Neuronal stem cell (in vitro differentiated cells): Measurements from ENCODE around the gene PPARG.

Experiments used
- DNase-seq: peaks from one replicate; pipeline ENCODE4 v3.0.0-alpha.2; 2013; ENCODE audit warnings: low spot score
- H2AFZ ChIP-seq: one replicate; pipeline ENCODE4 v1.6.1; 2013; ENCODE audit warnings: mild to moderate bottlenecking, low read length, inconsistent platforms
- H2AK5ac ChIP-seq: 2 replicates; pipeline ENCODE4 v1.6.1; 2013; ENCODE audit warnings: low read depth, mild to moderate bottlenecking, inconsistent platforms, low read length, moderate library complexity, mixed read lengths
- H2BK120ac ChIP-seq: 2 replicates; pipeline ENCODE4 v1.6.1; 2013; ENCODE audit warnings: low read depth, mild to moderate bottlenecking, inconsistent platforms, low read length, moderate library complexity, mixed read lengths
- H2BK12ac ChIP-seq: one replicate; pipeline ENCODE4 v1.6.1; 2013; ENCODE audit warnings: low read length, inconsistent platforms
- H2BK15ac ChIP-seq: 2 replicates; pipeline ENCODE4 v1.6.1; 2013; ENCODE audit warnings: mild to moderate bottlenecking, low read length, inconsistent platforms, mixed read lengths
- H2BK5ac ChIP-seq: one replicate; pipeline ENCODE4 v1.6.1; 2013; ENCODE audit warnings: inconsistent platforms, mild to moderate bottlenecking, low read length, moderate library complexity
- H3K14ac ChIP-seq: one replicate; pipeline ENCODE4 v1.6.1; 2013; ENCODE audit warnings: low read length, inconsistent platforms
- H3K18ac ChIP-seq: 2 replicates; pipeline ENCODE4 v1.6.1; 2013; ENCODE audit warnings: low read length, inconsistent platforms
- H3K23ac ChIP-seq: 2 replicates; pipeline ENCODE4 v1.6.1; 2013; ENCODE audit warnings: low read depth, mild to moderate bottlenecking, mixed read lengths, low read length, inconsistent platforms; ENCODE audit not compliant: poor library complexity
- H3K27ac ChIP-seq: replicated peaks from 3 replicates; pipeline ENCODE4 v1.5.1; 2013; ENCODE audit warnings: low read length, inconsistent platforms
- H3K27me3 ChIP-seq, 3 experiments: 2 replicates each; pipeline ENCODE4 v1.6.1; 2013; ENCODE audit warnings: low read length in 3 of 3, mild to moderate bottlenecking in 2 of 3, inconsistent platforms in 1 of 3, low read depth in 1 of 3, mixed read lengths in 1 of 3, moderate library complexity in 1 of 3; ENCODE audit not compliant: control insufficient read depth in 3 of 3, insufficient read depth in 3 of 3
- H3K36me3 ChIP-seq, 2 donors: replicated peaks in 1 of 2; 2 replicates each; pipeline ENCODE4 v1.6.1; 2013; ENCODE audit warnings: low read length in 2 of 2; ENCODE audit not compliant: control insufficient read depth in 2 of 2, insufficient read depth in 2 of 2
- H3K4ac ChIP-seq: 2 replicates; pipeline ENCODE4 v1.6.1; 2013; ENCODE audit warnings: inconsistent platforms, mild to moderate bottlenecking, low read length, moderate library complexity
- H3K4me1 ChIP-seq, 2 donors: 1 replicate in 1 of 2; 2 replicates in 1 of 2; pipeline ENCODE4 v1.6.1; 2013; ENCODE audit warnings: low read length in 2 of 2, low read depth in 1 of 2; ENCODE audit not compliant: control insufficient read depth in 2 of 2, insufficient read depth in 1 of 2
- H3K4me2 ChIP-seq: one replicate; pipeline ENCODE4 v1.6.1; 2013; ENCODE audit warnings: mild to moderate bottlenecking, low read length, inconsistent platforms; ENCODE audit not compliant: insufficient read depth, poor library complexity, severe bottlenecking
- H3K4me3 ChIP-seq, 2 donors: 2 replicates each; pipeline ENCODE4 v1.5.1; 2013; ENCODE audit warnings: low read length in 2 of 2, mild to moderate bottlenecking in 2 of 2, inconsistent platforms in 1 of 2, moderate library complexity in 1 of 2
- H3K79me1 ChIP-seq: one replicate; pipeline ENCODE4 v1.6.1; 2013; ENCODE audit warnings: low read depth, mild to moderate bottlenecking, inconsistent platforms, low read length, moderate library complexity
- H3K9ac ChIP-seq: one replicate; pipeline ENCODE4 v1.6.1; 2013; ENCODE audit warnings: mild to moderate bottlenecking, low read depth, low read length, inconsistent platforms; ENCODE audit not compliant: poor library complexity
- H3K9me3 ChIP-seq, 2 donors: replicated peaks in 1 of 2; 2 replicates each; pipeline versions ENCODE3 to v1.6.1; 2013; ENCODE audit warnings: low read length in 2 of 2, mild to moderate bottlenecking in 2 of 2, inconsistent platforms in 1 of 2, low read depth in 1 of 2, mixed read lengths in 1 of 2, moderate library complexity in 1 of 2; ENCODE audit not compliant: control insufficient read depth in 2 of 2, insufficient read depth in 1 of 2
- H4K8ac ChIP-seq: one replicate; pipeline ENCODE4 v1.6.1; 2013; ENCODE audit warnings: low read depth, mild to moderate bottlenecking, inconsistent platforms, low read length, moderate library complexity
- H4K91ac ChIP-seq: one replicate; pipeline ENCODE4 v1.6.1; 2013; ENCODE audit warnings: low read length, low read depth, mild to moderate bottlenecking, inconsistent platforms; ENCODE audit not compliant: poor library complexity
- WGBS, 2 donors: extraction: QIAGEN DNeasy Blood & Tissue Kit; methylation state at CpG; one replicate each; pipeline ENCODE4 v1.1.7; 2013; ENCODE audit warnings: missing lambda C conversion rate in 2 of 2, mixed read lengths in 1 of 2; ENCODE audit not compliant: insufficient read length in 2 of 2, insufficient replicate concordance in 1 of 2; ENCODE audit errors: extremely low coverage in 2 of 2; 5-methylcytosine and 5-hydroxymethylcytosine counted together

The PPARG gene

DNA sequence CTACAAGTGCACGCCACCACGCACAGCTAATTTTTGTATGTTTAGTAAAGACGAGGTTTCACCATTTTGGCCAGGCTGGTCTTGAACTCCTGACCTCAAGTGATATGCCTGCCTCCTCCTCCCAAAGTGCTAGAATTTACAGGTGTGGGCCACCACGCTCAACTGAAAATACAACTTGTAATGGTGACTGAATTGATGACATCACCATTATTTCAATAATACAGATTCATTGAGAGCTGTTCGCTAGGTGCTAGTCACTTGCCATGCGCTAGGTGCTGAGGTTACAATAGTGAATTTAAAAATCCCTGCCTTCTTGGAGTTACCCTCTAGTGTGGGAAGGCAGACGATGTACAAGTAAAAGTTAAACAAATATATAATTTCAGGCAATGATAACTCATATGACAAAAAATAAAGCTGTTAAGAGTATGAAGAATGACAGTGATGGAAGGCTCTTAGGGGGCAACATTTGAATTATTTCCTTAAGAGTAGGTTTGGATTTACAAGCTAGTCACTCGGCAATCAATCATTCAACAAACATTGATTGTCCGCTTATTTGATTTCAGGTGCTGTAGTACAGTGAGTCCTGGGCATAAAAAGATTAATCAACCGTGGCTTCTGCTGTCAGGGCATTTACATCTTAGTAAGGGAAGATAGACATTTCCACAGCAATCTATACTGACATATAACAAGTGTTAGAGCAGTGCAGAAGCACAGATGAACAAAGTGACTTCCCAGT is 9.1 kb upstream of the PPARG start:
- Histone ChIP-seq H3K4me2 (no peak overlapping the region), H2BK15ac (no peak overlapping the region), H3K4ac (no peak overlapping the region), H3K27me3 (peaks cover 0 to 7% (median 0%) of the 10 kb centered on the region in 3 experiments), H2BK12ac (no peak overlapping the region), H2BK5ac (no peak overlapping the region), H4K91ac (no peak overlapping the region), H3K18ac (no peak overlapping the region), H3K27ac (no peak overlapping the region), H3K9me3 (no peaks in the 10 kb centered on the region), H3K36me3 (no peaks in the 10 kb centered on the region), H3K23ac (no peak overlapping the region), H2AK5ac (no peak overlapping the region), H3K14ac (no peak overlapping the region), H2AFZ (no peak overlapping the region), H3K4me1 (no peaks in the 10 kb centered on the region), H3K4me3 (no peak overlapping the region), H4K8ac (no peak overlapping the region), H3K9ac (no peak overlapping the region), H3K79me1 (no peaks in the 10 kb centered on the region), H2BK120ac (no peak overlapping the region)
- no peak for DNase-seq
- no CpG with 5 or more reads among the region's 10 CpGs for WGBS, 2 donors

DNA sequence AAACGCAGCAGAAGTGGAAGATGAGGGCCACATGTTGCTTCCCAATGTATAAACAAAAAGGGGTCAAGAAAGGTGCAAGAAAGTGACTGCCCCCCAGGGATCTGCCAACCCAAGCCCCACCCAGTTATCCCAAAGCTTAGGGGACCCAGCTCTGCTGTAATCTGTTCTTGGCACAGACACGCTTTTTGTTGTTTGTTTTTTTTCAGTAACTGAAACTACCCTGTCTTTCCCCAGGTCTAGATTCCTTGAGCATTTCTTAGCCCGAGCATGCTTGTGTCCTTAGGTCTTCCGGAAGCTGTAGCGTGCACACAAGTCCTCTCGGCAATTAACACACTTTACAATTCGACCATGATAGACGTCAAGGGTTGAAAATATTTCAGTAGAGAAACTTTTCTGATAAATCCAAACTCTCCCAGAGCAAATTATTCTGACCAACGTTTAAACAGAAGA is 8.5 kb upstream of the PPARG start:
- Histone ChIP-seq H2BK120ac (no peak overlapping the region), H3K4me2 (no peak overlapping the region), H3K18ac (no peak overlapping the region), H3K27ac (no peak overlapping the region), H3K4ac (no peak overlapping the region), H2AFZ (no peak overlapping the region), H3K4me3 (no peak overlapping the region), H4K91ac (no peak overlapping the region), H2AK5ac (no peak overlapping the region), H2BK12ac (no peak overlapping the region), H3K27me3 (peaks cover 0 to 9% (median 0%) of the 10 kb centered on the region in 3 experiments), H3K23ac (no peak overlapping the region), H4K8ac (no peak overlapping the region), H3K14ac (no peak overlapping the region), H3K4me1 (no peaks in the 10 kb centered on the region), H3K9ac (no peak overlapping the region), H2BK5ac (no peak overlapping the region), H3K9me3 (no peaks in the 10 kb centered on the region), H3K79me1 (no peaks in the 10 kb centered on the region), H3K36me3 (no peaks in the 10 kb centered on the region), H2BK15ac (no peak overlapping the region)
- no peak for DNase-seq
- no CpG with 5 or more reads among the region's 9 CpGs for WGBS, 2 donors

DNA sequence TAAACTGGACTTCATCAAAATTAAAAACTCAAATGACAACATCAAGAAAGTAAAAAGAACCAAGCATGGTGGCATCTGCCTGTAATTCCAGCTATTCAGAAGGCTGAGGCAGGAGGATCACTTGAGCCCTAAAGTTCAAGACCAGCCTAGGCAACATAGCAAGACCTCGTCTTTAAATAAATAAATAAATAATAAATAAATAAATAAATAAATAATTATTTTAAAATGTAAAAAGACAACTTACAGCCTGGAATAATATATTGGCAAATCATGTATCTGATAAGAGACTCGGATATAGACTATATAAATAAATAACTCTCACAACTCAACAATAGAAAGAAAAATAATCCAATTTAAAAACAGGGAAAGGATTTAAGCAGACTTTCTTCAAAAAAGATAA is 4.3 kb upstream of the PPARG start:
- WGBS, 2 donors, result no CpG with 5 or more reads among the region's 2 CpGs
- DNase-seq, result no peak
- H2BK15ac ChIP-seq, result no peak overlapping the region

DNA sequence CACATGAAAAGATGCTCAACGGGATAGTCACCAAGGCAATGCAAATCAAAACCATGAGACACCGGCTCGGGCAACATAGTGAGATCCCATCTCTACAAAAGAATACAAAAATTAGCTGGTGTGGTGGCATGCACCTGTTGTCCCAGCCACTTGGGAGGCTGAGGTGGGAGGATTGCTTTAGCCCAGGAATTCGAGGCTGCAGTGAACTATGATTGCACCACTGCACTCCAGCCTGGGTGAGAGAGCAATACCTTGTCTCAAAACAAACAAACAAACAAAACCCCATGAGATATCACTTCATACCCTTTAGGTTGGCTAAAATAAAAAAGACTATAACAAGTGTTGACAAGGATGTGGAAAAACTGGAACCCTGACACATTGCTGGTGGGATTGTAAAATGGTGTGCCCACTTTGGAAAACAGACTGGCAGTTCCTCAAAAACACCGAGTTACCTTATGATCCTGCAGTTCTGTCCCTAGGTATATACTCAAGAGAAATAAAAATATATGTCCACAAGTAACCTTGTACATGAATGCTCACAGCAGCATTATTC is 3.8 kb upstream of the PPARG start:
- Histone ChIP-seq H2BK15ac (no peak overlapping the region), H3K79me1 (no peaks in the 10 kb centered on the region), H3K18ac (no peak overlapping the region), H3K27me3 (peaks cover 8 to 48% (median 25%) of the 10 kb centered on the region in 3 experiments), H2AK5ac (no peak overlapping the region), H3K36me3 (no peaks in the 10 kb centered on the region), H2BK12ac (no peak overlapping the region), H3K27ac (no peak overlapping the region), H4K8ac (no peak overlapping the region), H3K23ac (no peak overlapping the region), H3K9ac (no peak overlapping the region), H2BK5ac (no peak overlapping the region), H3K4me3 (no peak overlapping the region), H3K9me3 (no peaks in the 10 kb centered on the region), H3K14ac (no peak overlapping the region), H3K4me1 (no peaks in the 10 kb centered on the region), H3K4ac (no peak overlapping the region), H3K4me2 (no peak overlapping the region), H2AFZ (no peak overlapping the region), H4K91ac (no peak overlapping the region), H2BK120ac (no peak overlapping the region)
- WGBS, 2 donors, result no CpG with 5 or more reads among the region's 5 CpGs
- DNase-seq, result no peak

More for the DNA sequence above, 4.3 kb upstream of the PPARG start:
- Histone ChIP-seq H2AK5ac (no peak overlapping the region), H4K91ac (no peak overlapping the region), H3K18ac (no peak overlapping the region), H3K9ac (no peak overlapping the region), H2AFZ (no peak overlapping the region), H3K27ac (no peak overlapping the region), H2BK12ac (no peak overlapping the region), H3K4me2 (no peak overlapping the region), H3K9me3 (no peaks in the 10 kb centered on the region), H3K4me3 (no peak overlapping the region), H3K79me1 (no peaks in the 10 kb centered on the region), H3K27me3 (peaks cover 8 to 43% (median 25%) of the 10 kb centered on the region in 3 experiments), H3K4ac (no peak overlapping the region), H3K36me3 (no peaks in the 10 kb centered on the region), H3K14ac (no peak overlapping the region), H3K4me1 (no peaks in the 10 kb centered on the region), H4K8ac (no peak overlapping the region), H2BK5ac (no peak overlapping the region), H3K23ac (no peak overlapping the region), H2BK120ac (no peak overlapping the region)
